ENCODE measurements around the gene TMEM178B.

TMEM178B gene

DNA sequence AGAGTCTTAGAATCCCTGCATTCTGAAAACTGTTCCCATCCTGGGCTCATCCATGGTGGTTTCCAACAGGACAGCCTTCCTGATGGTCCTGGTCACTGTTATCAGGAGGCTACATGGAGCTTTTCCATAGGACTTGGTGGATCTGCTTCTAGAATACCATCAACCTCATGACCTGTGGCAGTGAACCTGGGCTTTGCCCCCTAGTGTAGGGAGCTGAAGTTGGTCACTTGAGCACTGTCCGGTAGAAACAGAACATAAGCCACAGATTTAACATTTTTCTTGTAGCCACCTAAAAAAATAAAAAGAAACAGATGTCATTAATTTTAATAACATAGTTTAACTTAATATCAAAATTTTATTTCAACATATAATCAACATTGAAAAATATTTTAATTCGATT lies 165.8 kb downstream of the TMEM178B start:
- TF ChIP-seq, protein P1, sequence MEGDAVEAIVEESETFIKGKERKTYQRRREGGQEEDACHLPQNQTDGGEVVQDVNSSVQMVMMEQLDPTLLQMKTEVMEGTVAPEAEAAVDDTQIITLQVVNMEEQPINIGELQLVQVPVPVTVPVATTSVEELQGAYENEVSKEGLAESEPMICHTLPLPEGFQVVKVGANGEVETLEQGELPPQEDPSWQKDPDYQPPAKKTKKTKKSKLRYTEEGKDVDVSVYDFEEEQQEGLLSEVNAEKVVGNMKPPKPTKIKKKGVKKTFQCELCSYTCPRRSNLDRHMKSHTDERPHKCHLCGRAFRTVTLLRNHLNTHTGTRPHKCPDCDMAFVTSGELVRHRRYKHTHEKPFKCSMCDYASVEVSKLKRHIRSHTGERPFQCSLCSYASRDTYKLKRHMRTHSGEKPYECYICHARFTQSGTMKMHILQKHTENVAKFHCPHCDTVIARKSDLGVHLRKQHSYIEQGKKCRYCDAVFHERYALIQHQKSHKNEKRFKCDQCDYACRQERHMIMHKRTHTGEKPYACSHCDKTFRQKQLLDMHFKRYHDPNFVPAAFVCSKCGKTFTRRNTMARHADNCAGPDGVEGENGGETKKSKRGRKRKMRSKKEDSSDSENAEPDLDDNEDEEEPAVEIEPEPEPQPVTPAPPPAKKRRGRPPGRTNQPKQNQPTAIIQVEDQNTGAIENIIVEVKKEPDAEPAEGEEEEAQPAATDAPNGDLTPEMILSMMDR (IDR thresholded peaks at IDR 0.05): no peak
- H3K27me3 ChIP-seq: no peaks in the 10 kb centered on the region
- no peaks in the 10 kb centered on the region for H3K4me1 ChIP-seq
- intact Hi-C loops (cut with DNase I; ENCODE audit: low total_unique reads): no loop called here
- H3K36me3 ChIP-seq: no peaks in the 10 kb centered on the region
- no peak overlapping the region for H3K4me3 ChIP-seq
- H3K27ac ChIP-seq: no peak overlapping the region
- no peak for DNase-seq
- H3K9me3 ChIP-seq: no peaks in the 10 kb centered on the region

DNA sequence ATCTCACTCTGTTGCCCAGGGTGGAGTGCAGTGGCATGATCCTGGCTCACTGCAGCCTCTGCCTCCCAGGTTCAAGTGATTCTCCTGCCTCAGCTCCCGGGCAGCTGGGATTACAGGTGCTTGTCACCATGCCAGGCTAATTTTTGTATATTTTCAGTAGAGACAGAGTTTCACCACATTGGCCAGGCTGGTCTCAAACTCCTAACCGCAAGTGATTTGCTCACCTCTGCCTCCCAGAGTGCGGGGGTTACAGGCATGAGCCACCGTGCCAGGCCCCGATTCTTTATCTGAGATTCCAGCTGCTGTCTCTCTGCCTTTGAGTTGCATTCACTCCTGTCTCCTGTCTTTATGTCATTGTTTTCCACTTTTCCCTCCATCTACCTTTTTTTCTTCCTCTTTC lies 168.7 kb downstream of the TMEM178B start:
- no peaks in the 10 kb centered on the region for H3K4me1 ChIP-seq
- no peak overlapping the region for H3K4me3 ChIP-seq
- intact Hi-C loops (cut with DNase I; ENCODE audit: low total_unique reads): no loop called here
- H3K9me3 ChIP-seq: no peaks in the 10 kb centered on the region
- no peaks in the 10 kb centered on the region for H3K36me3 ChIP-seq
- no peaks in the 10 kb centered on the region for H3K27me3 ChIP-seq
- TF ChIP-seq, protein P1 (IDR thresholded peaks at IDR 0.05): no peak
- no peak overlapping the region for H3K27ac ChIP-seq
- DNase-seq: no peak

DNA sequence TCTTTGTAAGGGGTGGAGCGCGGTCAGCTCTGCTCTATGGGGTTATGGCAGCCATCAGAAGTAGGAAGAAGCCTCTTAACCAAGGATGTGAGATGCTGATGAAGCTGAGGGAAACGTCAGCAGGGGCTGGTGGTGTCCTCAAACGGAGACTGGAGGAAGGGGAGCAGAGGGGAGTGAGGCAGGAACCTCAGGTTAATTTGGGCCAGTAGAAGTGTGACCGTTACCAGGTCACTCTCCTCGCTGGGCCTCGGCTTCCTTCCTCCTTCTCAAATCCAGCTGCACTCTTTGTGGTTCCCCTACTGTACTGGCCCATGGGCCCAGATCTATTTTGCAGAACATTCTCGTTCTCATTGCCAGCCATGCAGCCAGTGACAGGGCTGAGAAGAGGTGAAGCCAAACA lies 169.5 kb downstream of the TMEM178B start:
- H3K27me3 ChIP-seq: no peaks in the 10 kb centered on the region
- intact Hi-C loops (cut with DNase I; ENCODE audit: low total_unique reads): no loop called here
- TF ChIP-seq, protein P1 (IDR thresholded peaks at IDR 0.05): no peak
- H3K27ac ChIP-seq: no peak overlapping the region
- H3K4me1 ChIP-seq: no peaks in the 10 kb centered on the region
- no peaks in the 10 kb centered on the region for H3K9me3 ChIP-seq
- no peak overlapping the region for H3K4me3 ChIP-seq
- no peaks in the 10 kb centered on the region for H3K36me3 ChIP-seq
- no peak for DNase-seq

DNA sequence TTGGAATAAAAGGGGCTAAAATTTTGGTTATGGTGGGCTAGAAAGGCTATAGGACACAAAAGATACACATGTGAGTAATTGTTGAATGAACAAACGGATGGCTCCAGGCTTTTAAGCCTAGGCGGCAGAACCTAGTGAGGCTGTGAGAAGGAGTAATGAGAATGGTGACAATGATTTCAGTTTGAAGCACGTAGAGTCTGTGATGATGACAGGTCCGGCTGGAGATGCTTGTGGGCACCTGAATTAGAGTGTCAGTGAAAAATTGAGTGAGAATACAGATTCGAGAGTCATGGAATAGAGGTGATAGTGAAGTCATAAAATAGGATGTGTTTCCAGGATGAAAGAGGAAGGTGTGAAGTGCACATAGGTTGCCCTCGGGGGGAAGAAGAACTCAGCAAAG lies 170.6 kb downstream of the TMEM178B start:
- Histone ChIP-seq H3K27ac (no peak overlapping the region), H3K27me3 (no peaks in the 10 kb centered on the region), H3K36me3 (no peaks in the 10 kb centered on the region), H3K9me3 (no peaks in the 10 kb centered on the region), H3K4me1 (no peaks in the 10 kb centered on the region), H3K4me3 (no peak overlapping the region)
- TF ChIP-seq, protein P1 (IDR thresholded peaks at IDR 0.05): no peak
- intact Hi-C loops (cut with DNase I; ENCODE audit: low total_unique reads): no loop called here
- DNase-seq: no peak

DNA sequence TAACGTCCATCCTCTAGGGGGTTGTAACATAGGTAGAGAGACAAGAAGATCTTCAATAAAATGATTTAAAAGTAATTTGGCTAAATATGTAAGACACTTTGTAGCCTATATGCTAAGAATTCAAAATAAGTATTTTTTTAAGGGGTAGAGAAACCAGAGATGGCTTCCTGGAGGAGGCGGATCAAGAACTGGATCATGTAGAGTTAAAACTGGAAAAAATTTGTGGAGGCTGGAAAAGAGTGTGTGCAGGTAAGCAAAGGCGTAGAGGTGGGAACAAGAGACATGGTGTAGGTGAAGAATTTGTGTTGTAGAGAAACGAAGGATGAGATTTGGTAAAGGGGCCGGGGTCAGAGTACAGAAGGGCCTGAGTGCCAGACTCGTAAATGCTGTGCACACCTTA lies 172.6 kb downstream of the TMEM178B start:
- TF ChIP-seq, protein P1 (IDR thresholded peaks at IDR 0.05): no peak
- Histone ChIP-seq H3K27me3 (no peaks in the 10 kb centered on the region), H3K36me3 (no peaks in the 10 kb centered on the region), H3K4me3 (no peak overlapping the region), H3K9me3 (no peaks in the 10 kb centered on the region), H3K4me1 (no peaks in the 10 kb centered on the region), H3K27ac (no peak overlapping the region)
- intact Hi-C loops (cut with DNase I; ENCODE audit: low total_unique reads): no loop called here
- no peak for DNase-seq

DNA sequence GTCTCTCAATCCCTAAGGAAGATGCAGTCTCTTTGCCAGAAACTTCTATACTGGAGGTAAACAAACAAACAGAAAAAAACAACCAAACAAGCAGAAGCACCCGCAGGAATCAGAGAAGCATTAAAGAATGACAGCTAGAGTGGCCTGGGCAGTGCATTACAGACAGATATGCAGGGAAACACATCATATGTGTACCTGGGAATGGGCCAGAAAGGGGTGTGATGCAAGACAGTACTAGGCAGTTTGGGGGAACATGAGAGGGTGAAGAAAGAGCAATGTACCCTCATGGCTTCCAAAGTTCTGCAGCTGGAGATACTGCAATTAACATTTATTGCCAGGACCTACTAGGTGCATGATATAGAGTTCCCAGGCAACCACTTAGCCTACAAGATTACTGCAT lies 177.3 kb downstream of the TMEM178B start:
- Histone ChIP-seq H3K4me1 (no peaks in the 10 kb centered on the region), H3K27me3 (no peaks in the 10 kb centered on the region), H3K4me3 (no peak overlapping the region), H3K27ac (no peak overlapping the region), H3K9me3 (no peaks in the 10 kb centered on the region), H3K36me3 (no peaks in the 10 kb centered on the region)
- TF ChIP-seq, protein P1 (IDR thresholded peaks at IDR 0.05): no peak
- intact Hi-C loops (cut with DNase I; ENCODE audit: low total_unique reads): no loop called here
- DNase-seq: no peak
